Cardiac fibroblast (primary cell): Measurements from ENCODE around the gene ADGRV1.

ENCODE experiments used
- DNase-seq, 2 donors: peaks; one replicate each; pipeline versions ENCODE4 v3.0.0 to v3.0.0-alpha.2; 2010; ENCODE audit warnings: low read depth in 2 of 2
- H3K4me3 ChIP-seq, 2 donors: replicated peaks in 1 of 2; 1 replicate in 1 of 2; 2 replicates in 1 of 2; pipeline ENCODE4 v1.5.1; 2011; ENCODE audit warnings: low read depth in 2 of 2, low read length in 2 of 2, mild to moderate bottlenecking in 2 of 2, moderate library complexity in 1 of 2
- TF ChIP-seq, protein P1 (sequence below): IDR thresholded peaks from one replicate; pipeline ENCODE4 v1.5.1; 2011; ENCODE audit warnings: low read depth, mild to moderate bottlenecking, low read length, inconsistent platforms

ADGRV1 gene

DNA sequence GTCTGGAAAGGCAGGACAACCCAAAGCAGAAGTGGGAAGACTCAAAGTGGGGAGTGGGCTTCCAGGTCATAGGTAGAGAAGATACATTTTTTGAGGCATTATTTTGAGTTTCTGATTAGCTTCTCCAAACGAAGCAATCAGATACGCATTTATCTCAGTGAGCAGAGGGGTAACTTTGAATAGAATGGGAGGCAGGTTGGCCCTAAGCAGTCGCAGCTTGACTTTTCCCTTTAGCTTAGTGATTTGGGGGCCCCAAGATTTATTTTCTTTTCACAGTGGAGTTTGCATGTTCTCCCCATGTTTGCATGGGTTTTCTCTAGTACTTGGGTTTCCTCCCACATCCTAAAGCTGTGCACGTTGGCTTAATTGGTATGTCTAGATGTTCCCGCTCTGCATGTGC, 422.6 kb downstream of the ADGRV1 start:
- TF ChIP-seq, protein P1, sequence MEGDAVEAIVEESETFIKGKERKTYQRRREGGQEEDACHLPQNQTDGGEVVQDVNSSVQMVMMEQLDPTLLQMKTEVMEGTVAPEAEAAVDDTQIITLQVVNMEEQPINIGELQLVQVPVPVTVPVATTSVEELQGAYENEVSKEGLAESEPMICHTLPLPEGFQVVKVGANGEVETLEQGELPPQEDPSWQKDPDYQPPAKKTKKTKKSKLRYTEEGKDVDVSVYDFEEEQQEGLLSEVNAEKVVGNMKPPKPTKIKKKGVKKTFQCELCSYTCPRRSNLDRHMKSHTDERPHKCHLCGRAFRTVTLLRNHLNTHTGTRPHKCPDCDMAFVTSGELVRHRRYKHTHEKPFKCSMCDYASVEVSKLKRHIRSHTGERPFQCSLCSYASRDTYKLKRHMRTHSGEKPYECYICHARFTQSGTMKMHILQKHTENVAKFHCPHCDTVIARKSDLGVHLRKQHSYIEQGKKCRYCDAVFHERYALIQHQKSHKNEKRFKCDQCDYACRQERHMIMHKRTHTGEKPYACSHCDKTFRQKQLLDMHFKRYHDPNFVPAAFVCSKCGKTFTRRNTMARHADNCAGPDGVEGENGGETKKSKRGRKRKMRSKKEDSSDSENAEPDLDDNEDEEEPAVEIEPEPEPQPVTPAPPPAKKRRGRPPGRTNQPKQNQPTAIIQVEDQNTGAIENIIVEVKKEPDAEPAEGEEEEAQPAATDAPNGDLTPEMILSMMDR, result no peak
- no peak for DNase-seq

DNA sequence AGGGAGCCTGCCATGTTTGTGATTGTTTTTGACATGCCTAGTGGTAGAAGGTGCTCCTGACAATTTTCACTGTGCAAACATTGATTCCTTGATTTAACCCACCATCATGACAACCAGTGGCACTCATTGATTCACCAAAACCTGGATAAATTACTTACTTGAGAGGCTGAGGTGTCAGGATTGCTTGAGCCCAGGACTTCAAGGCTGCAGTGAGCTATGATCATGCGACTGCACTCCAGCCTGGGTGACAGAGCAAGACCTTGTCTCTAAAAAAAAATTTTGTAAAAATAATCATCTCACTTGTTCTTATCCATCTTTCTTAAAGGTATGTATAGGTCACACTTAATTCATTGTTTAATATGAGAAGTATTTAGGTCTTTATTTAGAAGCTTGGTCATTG, 423.2 kb downstream of the ADGRV1 start:
- H3K4me3 ChIP-seq, result no peak overlapping the region
- TF ChIP-seq, protein P1, result no peak
- no peak for DNase-seq

More for the DNA sequence above, 422.6 kb downstream of the ADGRV1 start:
- no peak overlapping the region for H3K4me3 ChIP-seq

DNA sequence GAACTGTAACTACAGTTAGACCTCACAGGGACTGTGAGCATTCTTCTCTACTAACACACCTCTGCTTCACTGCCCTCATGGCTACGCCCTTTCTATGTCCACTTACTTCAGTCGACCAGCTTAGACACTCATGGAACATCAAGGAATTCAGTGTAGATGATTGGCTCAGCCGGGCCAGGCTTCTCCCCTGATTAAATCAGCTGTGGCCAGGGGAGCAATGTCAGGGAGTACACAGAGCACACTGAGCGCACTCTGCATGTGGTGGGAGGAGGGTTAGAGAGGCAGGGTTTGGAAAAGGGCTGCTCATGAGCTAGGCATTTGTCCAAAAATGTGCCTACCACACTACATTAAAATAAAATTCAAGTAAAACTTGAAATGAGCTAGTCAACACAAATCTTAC, 424.0 kb downstream of the ADGRV1 start:
- H3K4me3 ChIP-seq, result no peak overlapping the region
- TF ChIP-seq, protein P1, result no peak
- DNase-seq, result peak; percentile 63 to 77

DNA sequence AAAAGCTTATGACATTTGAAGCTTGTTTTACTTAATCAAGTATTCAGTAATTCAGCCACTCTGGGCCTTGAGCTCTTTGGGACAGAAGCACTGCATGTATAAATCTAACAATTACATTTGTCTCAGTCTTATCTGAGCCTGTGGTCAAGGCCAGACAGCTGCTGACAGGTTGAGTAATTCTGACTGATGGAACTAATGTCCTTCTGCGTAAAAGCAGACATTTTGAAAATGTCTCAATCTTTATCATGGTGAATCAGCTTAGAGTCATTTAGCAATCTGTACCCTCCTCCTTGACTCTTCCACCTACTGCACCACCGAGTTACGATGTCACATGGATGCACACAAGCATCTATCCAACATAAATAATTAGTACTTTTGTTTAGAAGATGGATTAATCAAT, 424.6 kb downstream of the ADGRV1 start:
- DNase-seq, result peak; percentile 90 to 95
- TF ChIP-seq, protein P1, result no peak
- no peak overlapping the region for H3K4me3 ChIP-seq

DNA sequence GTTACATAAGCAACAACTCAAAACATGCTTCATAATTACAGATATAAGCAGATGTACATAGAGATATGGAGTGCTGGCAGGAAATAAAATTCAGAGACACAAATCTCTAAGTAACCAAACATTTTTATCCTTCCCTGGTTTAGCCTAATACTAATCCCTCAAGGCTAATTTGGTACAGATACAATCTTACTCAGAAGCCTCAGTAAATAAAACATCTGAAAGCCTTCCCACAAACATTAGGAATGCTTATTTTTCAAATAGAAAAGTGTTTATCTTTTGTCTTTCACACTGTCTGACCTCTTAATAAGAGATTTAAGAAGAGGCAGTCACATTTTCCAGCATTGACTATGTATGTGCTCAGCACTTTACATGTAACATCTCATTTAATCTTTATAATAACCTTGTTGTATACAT, 425.1 kb downstream of the ADGRV1 start:
- no peak overlapping the region for H3K4me3 ChIP-seq
- peak; percentile 7 to 20 for DNase-seq
- TF ChIP-seq, protein P1, result no peak

DNA sequence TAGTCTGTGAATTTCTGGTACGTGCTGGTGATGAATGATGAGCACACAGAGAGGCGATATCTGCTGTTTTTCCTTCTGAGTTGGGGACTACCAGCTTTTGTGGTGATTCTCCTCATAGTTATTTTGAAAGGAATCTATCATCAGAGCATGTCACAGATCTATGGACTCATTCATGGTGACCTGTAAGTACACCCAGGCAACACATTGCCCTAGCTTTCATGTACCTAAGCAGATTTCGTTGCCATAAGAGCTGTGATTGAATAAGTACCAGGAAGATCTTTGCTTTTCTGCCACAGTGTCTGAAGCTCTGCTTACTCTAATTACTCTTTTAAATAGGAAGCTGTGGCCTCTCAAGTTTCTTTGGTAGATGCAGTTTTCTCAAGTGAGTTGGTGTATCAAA, 426.7 kb downstream of the ADGRV1 start:
- peak in 1 of 2 donors; percentile 26 for DNase-seq
- TF ChIP-seq, protein P1, result no peak
- H3K4me3 ChIP-seq, result no peak overlapping the region

DNA sequence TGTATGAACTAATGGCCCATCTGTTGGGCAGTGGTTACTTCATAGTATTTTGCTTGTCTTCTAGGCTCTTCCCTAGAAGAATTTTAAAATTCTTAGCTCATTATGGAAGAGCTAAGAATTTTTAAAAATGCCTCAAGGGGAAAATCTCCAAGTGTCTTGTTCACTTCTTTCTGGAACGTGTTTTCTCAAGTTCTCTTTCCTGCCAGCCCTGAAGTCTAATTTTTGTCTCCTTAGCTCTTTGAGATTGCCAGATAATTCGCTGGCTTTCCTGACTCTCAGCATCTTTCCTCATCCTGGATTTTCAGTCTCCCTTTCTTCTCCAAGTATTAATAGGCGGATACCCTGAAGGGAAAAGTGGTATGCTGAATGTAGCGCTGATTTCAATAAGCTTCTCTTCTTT, 429.1 kb downstream of the ADGRV1 start:
- DNase-seq, result no peak
- H3K4me3 ChIP-seq, result no peak overlapping the region
- TF ChIP-seq, protein P1, result no peak
